Cardiac fibroblast (primary cell): ENCODE results near the gene CST9L.

Source experiments
- DNase-seq, 2 donors: peaks; one replicate each; pipeline versions ENCODE4 v3.0.0 to v3.0.0-alpha.2; 2010; ENCODE audit warnings: low read depth in 2 of 2
- H3K4me3 ChIP-seq, 2 donors: replicated peaks in 1 of 2; 1 replicate in 1 of 2; 2 replicates in 1 of 2; pipeline ENCODE4 v1.5.1; 2011; ENCODE audit warnings: low read depth in 2 of 2, low read length in 2 of 2, mild to moderate bottlenecking in 2 of 2, moderate library complexity in 1 of 2
- CTCF ChIP-seq: IDR thresholded peaks from one replicate; pipeline ENCODE4 v1.5.1; 2011; ENCODE audit warnings: low read depth, mild to moderate bottlenecking, low read length, inconsistent platforms

Gene CST9L

DNA sequence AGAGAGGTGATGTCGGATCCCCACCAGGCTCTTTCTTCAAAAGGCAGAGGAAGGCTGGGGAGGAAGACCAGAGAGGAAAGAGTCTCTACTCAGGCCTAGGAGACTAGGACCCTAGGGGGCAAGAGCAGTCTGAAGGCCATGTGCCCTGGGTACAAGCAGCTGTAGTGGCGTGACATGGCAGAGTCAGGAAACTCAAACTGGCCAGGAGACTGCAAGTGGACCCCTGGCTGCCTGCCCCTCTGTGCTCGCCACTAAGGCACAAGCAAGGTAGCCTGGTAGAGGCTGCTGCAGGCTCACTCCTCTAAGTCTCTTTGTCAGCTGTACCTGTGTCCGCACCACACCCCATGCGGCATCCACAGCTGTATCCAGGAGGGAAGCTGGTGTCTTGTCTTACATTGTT is 19.9 kb downstream of the CST9L start:
- no peak for TF ChIP-seq CTCF
- H3K4me3 ChIP-seq = no peak overlapping the region
- no peak for DNase-seq

DNA sequence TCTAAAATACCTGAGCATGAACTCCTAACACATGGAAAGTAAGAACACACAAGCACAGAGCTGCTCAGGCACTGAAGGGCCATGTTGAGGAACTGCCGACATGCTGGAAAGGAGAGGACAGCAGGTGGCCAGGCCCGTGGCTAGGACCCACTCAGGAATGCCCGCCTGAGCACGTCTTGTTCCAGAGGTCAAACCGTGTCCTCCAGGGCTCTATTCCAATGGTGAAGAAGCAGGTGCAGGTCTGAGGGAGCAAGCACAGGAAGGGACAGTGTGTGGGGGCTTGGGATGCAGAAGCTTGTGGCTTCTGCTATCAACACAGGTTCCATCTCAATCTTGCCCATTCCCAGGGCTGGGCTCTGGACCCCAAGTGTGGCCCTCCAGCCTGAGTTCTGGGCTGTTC is 20.7 kb downstream of the CST9L start:
- TF ChIP-seq CTCF = no peak
- H3K4me3 ChIP-seq = no peak overlapping the region
- DNase-seq = no peak

- TF ChIP-seq CTCF = no peak
- DNase-seq = no peak
Observed at GRCh38 chr20:23546435-23547144, 21.7 kb downstream of the CST9L start.

DNA sequence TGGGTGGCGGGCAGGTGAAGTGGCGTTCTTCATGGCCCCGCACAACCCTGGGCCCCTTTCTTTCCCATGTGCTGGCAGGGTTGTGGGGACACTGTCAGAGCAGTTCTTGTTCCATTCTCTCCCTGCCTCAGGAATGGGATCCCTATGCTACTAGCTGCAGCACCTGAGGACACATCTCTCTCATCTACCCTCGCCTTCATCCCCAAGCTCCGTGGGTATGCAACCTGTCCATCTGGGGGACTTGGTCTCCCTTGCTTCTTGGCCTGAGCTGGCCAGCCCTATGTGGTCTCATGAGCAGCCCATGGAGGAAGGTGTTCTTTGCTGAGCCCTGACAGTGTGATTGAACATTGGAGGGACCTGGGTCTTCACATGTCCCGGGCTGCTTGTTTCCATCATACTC is 24.2 kb downstream of the CST9L start:
- TF ChIP-seq CTCF = no peak

More at GRCh38 chr20:23546435-23547144, 21.7 kb downstream of the CST9L start:
- no peak overlapping the region for H3K4me3 ChIP-seq

GRCh38 chr20:23542801-23543200 is 25.5 kb downstream of the CST9L start:
- H3K4me3 ChIP-seq = no peak overlapping the region
- no peak for TF ChIP-seq CTCF
- DNase-seq = no peak

More for the DNA sequence above, 24.2 kb downstream of the CST9L start:
- DNase-seq = no peak
- no peak overlapping the region for H3K4me3 ChIP-seq

GRCh38 chr20:23541776-23542175 is 26.5 kb downstream of the CST9L start:
- TF ChIP-seq CTCF = no peak
- no peak overlapping the region for H3K4me3 ChIP-seq
- no peak for DNase-seq

DNA sequence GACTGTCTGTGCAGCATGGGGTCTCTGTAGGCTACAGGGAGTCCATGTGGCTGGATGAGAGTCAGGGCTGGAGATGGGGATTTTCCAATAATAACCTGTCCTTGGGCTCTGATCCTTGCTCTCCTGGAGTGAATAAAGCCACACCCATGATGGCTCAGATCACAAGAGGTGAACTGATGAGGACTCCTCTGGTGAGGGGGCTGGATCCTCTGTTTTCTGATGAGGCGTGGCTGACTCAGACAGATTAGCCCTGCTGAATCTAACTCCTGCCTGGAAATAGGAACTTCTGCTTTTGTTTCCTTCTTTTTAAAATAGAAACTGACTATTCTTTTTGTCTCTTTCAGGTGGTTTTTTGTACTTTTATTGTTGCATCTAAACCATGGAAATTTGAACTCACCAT is 27.0 kb downstream of the CST9L start:
- DNase-seq = no peak
- no peak overlapping the region for H3K4me3 ChIP-seq
- TF ChIP-seq CTCF = no peak
